ENCODE data around the gene B4GALNT2. TPM values are rescaled to one million over a fixed set of nuclear protein-coding genes. Genes with fewer than 3 reads are reported as not detected.
A peak's percentile ranks its signal among the peaks of the same experiment; 100 is the strongest.
"Not testable (repeated sequence)": the region's sequence is repeated elsewhere in the genome, so short reads cannot be mapped to it uniquely, and the experiment has no call there.

B4GALNT2 gene
- polyA plus RNA-seq, 2 of the 4 experiments (the other 2 are of a cell fraction): 0.36 to 0.49 TPM

GRCh38 chr17:49132317-49132698 lies 261 bp upstream of the B4GALNT2 start (continued):
- TF ChIP-seq POLR2AphosphoS2 (conservative IDR thresholded peaks at IDR 0.05; ENCODE audit: low read length) (no peak), USF2 (IDR thresholded peaks at IDR 0.05) (no peak), RCOR1 (IDR thresholded peaks at IDR 0.05; ENCODE audit: low read depth, low read length) (no peak), BCL3 (IDR thresholded peaks at IDR 0.05) (no peak), EHF (CRISPR knock-in tag; IDR thresholded peaks at IDR 0.05) (no peak)

GRCh38 chr17:49136335-49136734 lies 3.8 kb downstream of the B4GALNT2 start:
- ChIA-PET POLR2A (no interaction called here), CTCF (interaction anchor here (0.6 to 1.4 kb wide), 6 partner anchors 12 to 104 kb away, joined by 3 to 5 read pairs (median 4); no protein-coding TSS in a partner anchor)
- Histone ChIP-seq H3K9me3 (no peaks in the 10 kb centered on the region), H3K4me3 (no peak overlapping the region), H3K4me1 (peaks cover 3% of the 10 kb centered on the region; the same call in 1 of the 3 replicates), H3K4me2 (no peak overlapping the region), H3K27ac (no peak overlapping the region)
- ATAC-seq: no peak
- DNase-seq (ENCODE audit: low read depth in 1 of 2, low spot score in 1 of 2): no peak
- TF ChIP-seq ZC3H11A (IDR thresholded peaks at IDR 0.05) (peak; percentile 98), TFCP2L1 (CRISPR knock-in tag; IDR thresholded peaks at IDR 0.05) (no peak)
- WGBS (ENCODE audit: missing lambda C conversion rate): 93% methylated on average over 4 of the region's 4 CpGs
- FAIRE-seq: no peak

DNA sequence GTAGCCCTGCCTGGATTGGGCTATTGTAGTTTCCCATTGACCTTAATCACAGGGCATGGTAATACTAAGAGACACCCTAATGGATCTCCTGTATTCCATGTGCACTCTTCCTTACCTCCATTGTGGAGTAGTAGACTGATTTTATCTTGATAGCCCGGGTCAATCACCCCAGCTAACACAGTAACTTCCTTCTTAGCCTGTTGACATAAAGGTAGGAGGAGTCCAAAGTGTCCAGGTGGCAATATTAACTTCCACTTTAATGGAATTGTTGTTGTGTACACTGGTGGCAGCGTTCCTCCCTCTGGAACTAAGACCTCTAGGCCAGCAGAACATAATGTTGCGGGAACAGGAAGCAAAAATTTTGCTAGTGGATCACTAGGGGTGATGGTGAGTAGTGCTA lies 13.1 kb downstream of the B4GALNT2 start:
- DNase-seq (ENCODE audit: low read depth in 1 of 2, low spot score in 1 of 2); ATAC-seq; H3K27ac ChIP-seq; H3K4me3 ChIP-seq; H3K9me3 ChIP-seq; POLR2A ChIA-PET; H3K4me2 ChIP-seq; FAIRE-seq: not testable (repeated sequence)
- H3K4me1 ChIP-seq: peaks cover 17% of the 10 kb centered on the region
- CTCF ChIA-PET: interaction anchor here (1.5 to 1.6 kb wide), 2 partner anchors 21 to 82 kb away, joined by 3 to 5 read pairs; no protein-coding TSS in a partner anchor
- WGBS (ENCODE audit: missing lambda C conversion rate): 76% methylated on average over 3 of the region's 3 CpGs

GRCh38 chr17:49146620-49147306 lies 14.2 kb downstream of the B4GALNT2 start:
- CTCF ChIA-PET: interaction anchor here (0.6 to 2.1 kb wide), 16 partner anchors 13 to 115 kb away, joined by 3 to 8 read pairs (median 3); no protein-coding TSS in a partner anchor
- TF ChIP-seq RFX5 (IDR thresholded peaks at IDR 0.05): no peak
- TF ChIP-seq CHD4 (IDR thresholded peaks at IDR 0.05; ENCODE audit: borderline replicate concordance): no peak
- TF ChIP-seq NR3C1 (IDR thresholded peaks at IDR 0.05): no peak
- no peak for TF ChIP-seq ZSCAN20 (CRISPR knock-in tag; IDR thresholded peaks at IDR 0.05)
- TF ChIP-seq, protein P1, sequence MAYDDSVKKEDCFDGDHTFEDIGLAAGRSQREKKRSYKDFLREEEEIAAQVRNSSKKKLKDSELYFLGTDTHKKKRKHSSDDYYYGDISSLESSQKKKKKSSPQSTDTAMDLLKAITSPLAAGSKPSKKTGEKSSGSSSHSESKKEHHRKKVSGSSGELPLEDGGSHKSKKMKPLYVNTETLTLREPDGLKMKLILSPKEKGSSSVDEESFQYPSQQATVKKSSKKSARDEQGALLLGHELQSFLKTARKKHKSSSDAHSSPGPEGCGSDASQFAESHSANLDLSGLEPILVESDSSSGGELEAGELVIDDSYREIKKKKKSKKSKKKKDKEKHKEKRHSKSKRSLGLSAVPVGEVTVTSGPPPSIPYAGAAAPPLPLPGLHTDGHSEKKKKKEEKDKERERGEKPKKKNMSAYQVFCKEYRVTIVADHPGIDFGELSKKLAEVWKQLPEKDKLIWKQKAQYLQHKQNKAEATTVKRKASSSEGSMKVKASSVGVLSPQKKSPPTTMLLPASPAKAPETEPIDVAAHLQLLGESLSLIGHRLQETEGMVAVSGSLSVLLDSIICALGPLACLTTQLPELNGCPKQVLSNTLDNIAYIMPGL (CRISPR knock-in tag; IDR thresholded peaks at IDR 0.05; ENCODE audit: borderline replicate concordance): no peak
- no peak for TF ChIP-seq ZNF302 (CRISPR knock-in tag; IDR thresholded peaks at IDR 0.05)
- TF ChIP-seq PBX3 (IDR thresholded peaks at IDR 0.05): no peak
- no peak for TF ChIP-seq KDM5A (IDR thresholded peaks at IDR 0.05)
- TF ChIP-seq EP300 (IDR thresholded peaks at IDR 0.05): peak in 1 of 2 experiments; percentile 31; a peak in 1 of 5 replicates
- TF ChIP-seq JUN (IDR thresholded peaks at IDR 0.05): 0 out of 5 replicates have a peak, but pooled peaks of 1 of the 2 experiments have one; percentile 31
- no peak for TF ChIP-seq FOXS1 (CRISPR knock-in tag; IDR thresholded peaks at IDR 0.05)
- TF ChIP-seq ZFP36 (IDR thresholded peaks at IDR 0.05; ENCODE audit: borderline replicate concordance, partially characterized antibody): peak; percentile 1
- TF ChIP-seq POLR2AphosphoS2 (conservative IDR thresholded peaks at IDR 0.05; ENCODE audit: low read length): no peak
- TF ChIP-seq TFCP2L1 (CRISPR knock-in tag; IDR thresholded peaks at IDR 0.05): no peak
- no peak for TF ChIP-seq MAZ (IDR thresholded peaks at IDR 0.05; ENCODE audit: borderline replicate concordance, low read depth, low read length)
- no peak for TF ChIP-seq FOSB (CRISPR knock-in tag; IDR thresholded peaks at IDR 0.05)
- TF ChIP-seq ATOH8 (CRISPR knock-in tag; IDR thresholded peaks at IDR 0.05; ENCODE audit: low read depth): peak; percentile 49; the same call in 1 of the 2 replicates
- TF ChIP-seq HDAC2 (IDR thresholded peaks at IDR 0.05): no peak
- no peak for TF ChIP-seq MYC (IDR thresholded peaks at IDR 0.05; ENCODE audit: borderline replicate concordance, low read length)
- no peak for TF ChIP-seq ESRRA (IDR thresholded peaks at IDR 0.05; ENCODE audit: borderline replicate concordance, low read length)

More at GRCh38 chr17:49146620-49147306, 14.2 kb downstream of the B4GALNT2 start:
- 5% methylated on average over 3 of the region's 3 CpGs for WGBS (ENCODE audit: missing lambda C conversion rate)
- Histone ChIP-seq H3K4me3 (no peak overlapping the region), H3K27ac (peak overlapping the region; percentile 2 to 67; a peak in 3 of 6 replicates), H3K9me3 (no peaks in the 10 kb centered on the region), H3K4me1 (peaks cover 17% of the 10 kb centered on the region), H3K4me2 (peak overlapping the region; percentile 49)
- DNase-seq (ENCODE audit: low read depth in 1 of 2, low spot score in 1 of 2) (peak; percentile 83 to 87), ATAC-seq (peak; percentile 92 to 99), FAIRE-seq (peak; percentile 23)
- POLR2A ChIA-PET: interaction anchor here (0.5 to 1.6 kb wide), 6 partner anchors 26 to 452 kb away, joined by 3 to 12 read pairs (median 4); no protein-coding TSS in a partner anchor

Data from A549 (cell line).